Urinary bladder (tissue), 4 donors: ENCODE data around the gene STYX. TPM values are rescaled to one million over a fixed set of nuclear protein-coding genes. Genes with fewer than 3 reads are reported as not detected.
"Not testable (repeated sequence)": the region's sequence is repeated elsewhere in the genome, so short reads cannot be mapped to it uniquely, and the experiment has no call there.

ENCODE experiments used
- DNase-seq: peaks from one replicate; pipeline ENCODE4 v3.0.0-alpha.2; 2015; ENCODE audit errors: extremely low spot score
- H3K27ac ChIP-seq: one replicate; pipeline ENCODE4 v1.5.1; 2013; ENCODE audit warnings: low read depth, mild to moderate bottlenecking, moderate library complexity
- H3K36me3 ChIP-seq: one replicate; pipeline ENCODE4 v1.6.1; 2013; ENCODE audit warnings: mild to moderate bottlenecking, moderate library complexity; ENCODE audit not compliant: insufficient read depth
- H3K4me1 ChIP-seq: one replicate; pipeline ENCODE4 v1.6.1; 2013; ENCODE audit warnings: mild to moderate bottlenecking, moderate library complexity; ENCODE audit not compliant: insufficient read depth
- H3K4me3 ChIP-seq: one replicate; pipeline ENCODE4 v1.5.1; 2013; ENCODE audit warnings: low read depth, low read length
- WGBS: extraction: QIAGEN DNeasy Blood & Tissue Kit; methylation state at CpG from one replicate; pipeline ENCODE4 v1.1.7; 2013; 5-methylcytosine and 5-hydroxymethylcytosine counted together
- polyA plus RNA-seq: library from polyadenylated mRNA; stranded (reverse); fragments of 200-250 nt; gene quantifications from one replicate; pipeline ENCODE4 v1.2.3, GENCODE V29; 2013
- total RNA-seq: library from RNA; depleted of rRNA; stranded (reverse); fragments of >200 nt; gene quantifications from one replicate; pipeline ENCODE4 v1.2.3, GENCODE V29; 2014
- donor health status: healthy with polysubstance abuse.
- donor health status: healthy.

The STYX gene
- total and polyA plus RNA-seq, 2 donors: 9.1 to 32.3 TPM

- H3K27ac ChIP-seq: no peak overlapping the region
- no peak for DNase-seq
- H3K4me3 ChIP-seq: no peak overlapping the region
- no peaks in the 10 kb centered on the region for H3K36me3 ChIP-seq
- 93% methylated on average over 1 of the region's 1 CpG for WGBS
- H3K4me1 ChIP-seq: no peaks in the 10 kb centered on the region
Observed at GRCh38 chr14:52740751-52741150, 10.8 kb downstream of the STYX start.

GRCh38 chr14:52741865-52742264 lies 11.9 kb downstream of the STYX start:
- Histone ChIP-seq H3K36me3 (no peaks in the 10 kb centered on the region), H3K4me3 (no peak overlapping the region), H3K4me1 (no peaks in the 10 kb centered on the region), H3K27ac (no peak overlapping the region)
- no peak for DNase-seq

- H3K27ac ChIP-seq: no peak overlapping the region
- WGBS: 90% methylated on average over 8 of the region's 8 CpGs
- no peak overlapping the region for H3K4me3 ChIP-seq
- DNase-seq: no peak
- no peaks in the 10 kb centered on the region for H3K36me3 ChIP-seq
- no peaks in the 10 kb centered on the region for H3K4me1 ChIP-seq
Observed at GRCh38 chr14:52748647-52749292, 18.8 kb downstream of the STYX start.

DNA sequence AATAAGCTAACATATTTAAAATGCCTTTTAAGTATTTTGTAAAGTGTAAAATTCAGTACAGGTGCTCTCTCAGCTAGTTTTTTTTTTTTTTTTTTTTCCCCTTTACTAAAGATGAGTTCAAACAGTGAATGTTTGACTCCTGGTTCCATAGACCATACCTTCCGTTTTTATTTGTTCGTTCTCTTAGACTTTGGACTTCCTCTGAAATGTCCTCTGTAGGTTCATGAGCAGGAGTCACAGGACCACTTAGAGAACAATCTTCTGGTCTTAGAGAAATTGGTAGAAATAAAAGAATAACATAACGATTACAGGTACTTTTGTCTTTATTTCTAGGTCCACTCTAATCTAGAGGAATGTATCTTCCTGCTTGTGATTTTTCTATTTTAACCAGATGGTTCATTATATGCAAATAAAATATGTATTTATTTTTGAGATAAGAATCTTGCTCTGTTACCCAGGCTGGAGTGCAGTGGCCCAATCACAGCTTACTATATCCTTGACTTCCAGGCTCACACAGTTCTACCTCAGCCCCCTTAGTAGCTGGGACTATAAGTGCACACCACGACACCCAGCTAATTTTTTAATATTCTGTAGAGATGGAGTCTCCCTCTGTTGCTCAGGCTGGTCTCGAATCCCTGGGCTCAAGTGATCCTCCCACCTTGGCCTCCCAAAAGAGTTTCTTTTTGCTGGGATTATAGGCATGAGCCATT lies 25.8 kb downstream of the STYX start:
- DNase-seq: no peak
- Histone ChIP-seq H3K4me1 (no peaks in the 10 kb centered on the region), H3K36me3 (no peaks in the 10 kb centered on the region), H3K27ac (no peak overlapping the region), H3K4me3 (no peak overlapping the region)
- 94% methylated on average over 5 of the region's 5 CpGs for WGBS

GRCh38 chr14:52759145-52759544 lies 29.2 kb downstream of the STYX start:
- H3K4me1 ChIP-seq: no peaks in the 10 kb centered on the region
- H3K27ac ChIP-seq: no peak overlapping the region
- H3K36me3 ChIP-seq: no peaks in the 10 kb centered on the region
- 97% methylated on average over 1 of the region's 1 CpG for WGBS
- DNase-seq: no peak
- no peak overlapping the region for H3K4me3 ChIP-seq

DNA sequence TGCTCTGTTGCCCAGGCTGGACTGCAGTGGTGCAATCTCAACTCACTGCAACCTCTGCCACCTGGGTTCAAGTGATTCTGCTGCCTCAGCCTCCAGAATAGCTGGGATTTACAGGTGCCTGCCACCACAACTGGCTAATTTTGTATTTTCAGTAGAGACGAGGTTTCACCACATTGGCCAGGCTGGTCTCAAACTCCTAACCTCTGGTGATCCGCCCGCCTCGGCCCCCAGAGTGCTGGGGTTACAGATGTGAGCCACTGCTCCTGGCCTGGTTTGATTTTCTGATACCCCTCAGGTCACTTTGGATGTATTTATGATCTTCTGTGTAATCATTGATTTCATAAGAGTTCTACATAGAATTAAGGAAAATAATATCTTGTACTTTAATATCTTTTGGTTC lies 33.0 kb downstream of the STYX start:
- H3K27ac ChIP-seq, DNase-seq, H3K4me3 ChIP-seq, H3K36me3 ChIP-seq, H3K4me1 ChIP-seq: not testable (repeated sequence)
- WGBS: 97% methylated on average over 4 of the region's 4 CpGs

- H3K36me3 ChIP-seq: peaks cover 5% of the 10 kb centered on the region
- H3K4me3 ChIP-seq: no peak overlapping the region
- 94% methylated on average over 3 of the region's 3 CpGs for WGBS
- no peak overlapping the region for H3K27ac ChIP-seq
- no peak for DNase-seq
- no peaks in the 10 kb centered on the region for H3K4me1 ChIP-seq
Observed at GRCh38 chr14:52767058-52767833, 37.3 kb downstream of the STYX start.

- Histone ChIP-seq H3K27ac (no peak overlapping the region), H3K4me1 (no peaks in the 10 kb centered on the region), H3K36me3 (peaks cover 7% of the 10 kb centered on the region), H3K4me3 (no peak overlapping the region)
- DNase-seq: no peak
Observed at GRCh38 chr14:52769887-52770286, 39.9 kb downstream of the STYX start.

DNA sequence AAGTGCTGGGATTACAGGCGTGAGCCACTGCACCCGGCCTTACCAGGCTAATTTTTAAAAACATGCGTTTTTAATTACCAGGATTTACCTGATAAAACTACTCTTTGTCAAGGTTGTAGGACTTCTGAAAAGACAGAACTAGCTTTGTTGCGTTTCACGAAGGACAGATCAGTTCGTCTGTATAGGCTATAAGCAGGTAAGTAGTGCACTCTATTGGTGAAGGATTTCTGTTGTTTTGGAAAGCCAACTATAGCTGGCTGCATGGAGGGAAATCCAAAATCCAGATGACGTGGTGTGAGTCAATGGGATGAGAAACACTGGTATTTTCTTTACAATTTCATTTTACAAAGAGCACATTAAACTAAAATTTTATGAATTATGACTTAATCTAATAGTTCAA lies 46.9 kb downstream of the STYX start:
- H3K4me1 ChIP-seq: no peaks in the 10 kb centered on the region
- no peak overlapping the region for H3K27ac ChIP-seq
- no peak overlapping the region for H3K4me3 ChIP-seq
- H3K36me3 ChIP-seq: peaks cover 3% of the 10 kb centered on the region
- 75% methylated on average over 7 of the region's 7 CpGs for WGBS
- DNase-seq: no peak

GRCh38 chr14:52778702-52779101 lies 48.7 kb downstream of the STYX start:
- Histone ChIP-seq H3K27ac (no peak overlapping the region), H3K4me3 (no peak overlapping the region), H3K36me3 (peaks cover 2% of the 10 kb centered on the region), H3K4me1 (no peaks in the 10 kb centered on the region)
- 84% methylated on average over 7 of the region's 7 CpGs for WGBS
- DNase-seq: no peak

DNA sequence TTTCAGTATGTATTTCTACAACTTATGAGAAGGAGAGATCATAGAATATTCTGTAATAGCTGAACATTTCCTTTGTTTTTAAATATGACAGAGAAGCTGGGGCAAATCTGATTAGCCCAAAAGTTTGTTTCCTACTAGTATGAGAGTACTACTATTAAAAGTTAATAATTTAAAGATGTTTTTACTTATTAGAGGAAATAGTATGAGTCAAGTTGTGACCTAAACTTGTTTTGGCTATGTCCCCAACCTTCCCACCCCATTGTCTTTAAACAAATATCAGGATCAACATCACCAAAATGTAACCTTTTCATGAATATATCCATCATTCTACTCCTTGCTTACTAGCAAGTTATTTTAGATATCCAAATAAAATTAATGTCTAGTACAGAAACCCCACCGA lies 50.9 kb downstream of the STYX start:
- no peak for DNase-seq
- Histone ChIP-seq H3K27ac (no peak overlapping the region), H3K36me3 (no peaks in the 10 kb centered on the region), H3K4me3 (no peak overlapping the region), H3K4me1 (no peaks in the 10 kb centered on the region)
- 92% methylated on average over 1 of the region's 1 CpG for WGBS

DNA sequence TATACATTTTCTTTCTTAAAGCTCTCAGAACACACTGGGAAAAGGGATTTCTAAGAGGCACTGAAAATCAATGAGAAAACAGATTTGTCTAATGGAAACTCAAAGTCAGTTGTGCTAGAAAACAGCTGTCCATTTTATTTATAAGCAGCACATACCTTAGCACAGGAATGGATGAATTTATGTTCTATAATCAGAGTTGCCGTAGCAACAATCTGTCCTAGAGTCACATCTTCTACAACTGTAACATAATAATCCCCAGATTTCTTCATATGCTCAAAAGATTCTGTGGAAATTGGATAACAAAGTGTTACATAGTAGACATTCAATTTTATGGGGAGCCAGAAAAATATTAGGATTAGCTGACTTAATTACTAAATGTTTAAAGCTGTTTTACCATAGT lies 51.7 kb downstream of the STYX start:
- WGBS: 94% methylated on average over 1 of the region's 1 CpG
- no peak overlapping the region for H3K27ac ChIP-seq
- no peaks in the 10 kb centered on the region for H3K36me3 ChIP-seq
- no peak for DNase-seq
- H3K4me3 ChIP-seq: no peak overlapping the region
- no peaks in the 10 kb centered on the region for H3K4me1 ChIP-seq

DNA sequence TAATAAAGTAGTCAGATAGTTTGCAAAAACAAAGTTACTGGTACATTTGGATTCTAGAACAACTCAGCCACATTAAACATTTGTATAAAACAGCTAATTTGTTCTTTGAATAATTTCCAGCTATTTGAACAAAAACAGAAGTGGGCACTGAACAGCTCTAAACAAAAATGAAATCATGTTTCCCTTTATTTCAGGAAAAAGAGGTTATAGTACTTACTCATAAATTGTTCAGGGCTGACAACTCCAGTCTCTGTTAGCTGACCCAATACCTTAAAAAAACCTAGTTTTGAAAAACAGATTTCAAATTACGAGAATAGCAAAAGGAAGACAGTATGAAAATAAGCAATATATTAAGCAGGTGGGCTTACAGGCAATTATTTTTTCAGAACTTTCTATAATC lies 53.2 kb downstream of the STYX start:
- Histone ChIP-seq H3K36me3 (no peaks in the 10 kb centered on the region), H3K4me3 (no peak overlapping the region), H3K4me1 (no peaks in the 10 kb centered on the region), H3K27ac (no peak overlapping the region)
- no peak for DNase-seq
- WGBS: 93% methylated on average over 1 of the region's 1 CpG

GRCh38 chr14:52786887-52787286 lies 56.9 kb downstream of the STYX start:
- DNase-seq: no peak
- H3K4me1 ChIP-seq: peaks cover 1% of the 10 kb centered on the region

More at GRCh38 chr14:52786887-52787286, 56.9 kb downstream of the STYX start:
- H3K27ac ChIP-seq: no peak overlapping the region
- H3K36me3 ChIP-seq: no peaks in the 10 kb centered on the region
- no peak overlapping the region for H3K4me3 ChIP-seq
